T-helper 22 cell (primary cell): ENCODE measurements around the gene FMNL2.
"Not testable (repeated sequence)": the region's sequence is repeated elsewhere in the genome, so short reads cannot be mapped to it uniquely, and the experiment has no call there.

ENCODE experiments used
- DNase-seq: peaks from one replicate; pipeline ENCODE4 v3.0.0-alpha.2; 2020; ENCODE audit warnings: low read depth

The FMNL2 gene

GRCh38 chr2:152376385-152376784 lies 41.4 kb downstream of the FMNL2 start:
- DNase-seq = no peak

GRCh38 chr2:152376968-152377367 lies 42.0 kb downstream of the FMNL2 start:
- no peak for DNase-seq

- DNase-seq = no peak
These were observed 44.1 kb downstream of the FMNL2 start for GRCh38 chr2:152379089-152379488.

GRCh38 chr2:152380261-152381055 lies 45.5 kb downstream of the FMNL2 start:
- no peak for DNase-seq

- no peak for DNase-seq
These were observed 48.7 kb downstream of the FMNL2 start for GRCh38 chr2:152383702-152384101.

- no peak for DNase-seq
These were observed 50.0 kb downstream of the FMNL2 start for GRCh38 chr2:152384992-152385391.

- no peak for DNase-seq
These were observed 50.7 kb downstream of the FMNL2 start for GRCh38 chr2:152385650-152386049.

GRCh38 chr2:152386266-152386665 lies 51.3 kb downstream of the FMNL2 start:
- no peak for DNase-seq

- no peak for DNase-seq
These were observed 52.1 kb downstream of the FMNL2 start for GRCh38 chr2:152387041-152387440.

- not testable (repeated sequence) for DNase-seq
These were observed 53.3 kb downstream of the FMNL2 start for GRCh38 chr2:152388269-152388668.

GRCh38 chr2:152389483-152389882 lies 54.5 kb downstream of the FMNL2 start:
- no peak for DNase-seq

GRCh38 chr2:152390837-152391236 lies 55.9 kb downstream of the FMNL2 start:
- no peak for DNase-seq

GRCh38 chr2:152391318-152391717 lies 56.3 kb downstream of the FMNL2 start:
- DNase-seq = no peak

- DNase-seq = no peak
These were observed 58.4 kb downstream of the FMNL2 start for GRCh38 chr2:152393377-152393776.

GRCh38 chr2:152394326-152394725 lies 59.4 kb downstream of the FMNL2 start:
- DNase-seq = no peak

GRCh38 chr2:152395103-152395502 lies 60.1 kb downstream of the FMNL2 start:
- no peak for DNase-seq

- no peak for DNase-seq
These were observed 60.6 kb downstream of the FMNL2 start for GRCh38 chr2:152395572-152395971.

- DNase-seq = no peak
These were observed 61.1 kb downstream of the FMNL2 start for GRCh38 chr2:152396051-152396511.

- no peak for DNase-seq
These were observed 61.8 kb downstream of the FMNL2 start for GRCh38 chr2:152396763-152397162.

GRCh38 chr2:152399003-152399402 lies 64.0 kb downstream of the FMNL2 start:
- DNase-seq = no peak

GRCh38 chr2:152400607-152401214 lies 65.7 kb downstream of the FMNL2 start:
- DNase-seq = no peak

- no peak for DNase-seq
These were observed 68.1 kb downstream of the FMNL2 start for GRCh38 chr2:152402780-152403759.
